H1 (cell line): ENCODE results near the gene CABP1. TPM values are rescaled to one million over a fixed set of nuclear protein-coding genes. Genes with fewer than 3 reads are reported as not detected.

Source experiments
- CTCF ChIA-PET: fragments of 300-600 bp; sonication (Branson Sonifier 250); formaldehyde crosslinking; loops from one replicate; lab custom pipeline; 2021; ENCODE audit not compliant: partially characterized antibody; lab: Charles Lee
- POLR2A ChIA-PET: fragments of 300-600 bp; sonication (Branson Sonifier 250); formaldehyde crosslinking; loops from one replicate; lab custom pipeline; 2021; ENCODE audit warnings: inconsistent platforms; ENCODE audit not compliant: partially characterized antibody; lab: Charles Lee
- DNase-seq, 2 experiments: peaks; one replicate each; pipeline versions ENCODE4 v3.0.0 to v3.0.0-alpha.2; 2010 to 2022; ENCODE audit warnings: low spot score in 2 of 2, low read depth in 1 of 2, mixed read lengths in 1 of 2
- FAIRE-seq: peaks from 2 replicates; lab custom pipeline; 2011; peaks lifted over from hg19 to GRCh38; lab: Jason Lieb, UNC
- H2AFZ ChIP-seq: 2 replicates; pipeline ENCODE4 v1.8.1; 2012; ENCODE audit warnings: low read length, inconsistent platforms
- H2AK5ac ChIP-seq: 2 replicates; pipeline ENCODE4 v1.6.1; 2013; ENCODE audit warnings: low read depth, low read length
- H2BK120ac ChIP-seq: replicated peaks from 2 replicates; pipeline ENCODE3; 2013; ENCODE audit warnings: low read depth, low read length, inconsistent platforms
- H2BK12ac ChIP-seq: 2 replicates; pipeline ENCODE4 v1.6.1; 2013; ENCODE audit warnings: low read depth, low read length
- H2BK15ac ChIP-seq: 2 replicates; pipeline ENCODE4 v1.6.1; 2013; ENCODE audit warnings: low read length
- H2BK20ac ChIP-seq: 2 replicates; pipeline ENCODE4 v1.6.1; 2013; ENCODE audit warnings: low read length
- H2BK5ac ChIP-seq: 2 replicates; pipeline ENCODE4 v1.6.1; 2013; ENCODE audit warnings: low read depth, low read length
- H3K14ac ChIP-seq: 2 replicates; pipeline ENCODE4 v1.6.1; 2013; ENCODE audit warnings: inconsistent platforms; ENCODE audit not compliant: insufficient read length
- H3K18ac ChIP-seq: 2 replicates; pipeline ENCODE4 v1.6.1; 2013; ENCODE audit warnings: low read length; ENCODE audit errors: extremely low read depth
- H3K23ac ChIP-seq: 2 replicates; pipeline ENCODE4 v1.6.1; 2013; ENCODE audit warnings: inconsistent platforms; ENCODE audit not compliant: insufficient read length
- H3K23me2 ChIP-seq: 2 replicates; pipeline ENCODE4 v1.6.1; 2013; ENCODE audit warnings: low read depth, low read length
- H3K27ac ChIP-seq: 2 replicates; pipeline ENCODE4 v1.6.1; 2011; ENCODE audit warnings: low read depth, low read length, inconsistent platforms
- H3K27me3 ChIP-seq, 4 experiments: replicated peaks in 1 of 4; 1 replicate in 1 of 4; 2 replicates in 3 of 4; pipeline versions ENCODE4 v1.6.1 to v1.8.1; 2011 to 2013; ENCODE audit warnings: low read length in 3 of 4, mild to moderate bottlenecking in 3 of 4, inconsistent platforms in 2 of 4, mixed read lengths in 2 of 4, moderate library complexity in 1 of 4; ENCODE audit not compliant: control insufficient read depth in 3 of 4, insufficient read depth in 3 of 4; ENCODE audit errors: extremely low read depth in 1 of 4
- H3K36me3 ChIP-seq, 4 experiments: 2 replicates each; pipeline versions ENCODE4 v1.6.1 to v1.8.1; 2011 to 2013; ENCODE audit warnings: mild to moderate bottlenecking in 4 of 4, low read length in 3 of 4, moderate library complexity in 2 of 4, control low read depth in 1 of 4, inconsistent platforms in 1 of 4; ENCODE audit not compliant: insufficient read depth in 4 of 4, control insufficient read depth in 2 of 4
- H3K4ac ChIP-seq: replicated peaks from 2 replicates; pipeline ENCODE3; 2013; ENCODE audit warnings: low read length, low read depth, mixed read lengths, inconsistent platforms; ENCODE audit not compliant: insufficient read length
- H3K4me1 ChIP-seq, 4 experiments: replicated peaks in 1 of 4; 1 replicate in 1 of 4; 2 replicates in 3 of 4; pipeline versions ENCODE4 v1.6.1 to v1.8.1; 2011 to 2013; ENCODE audit warnings: low read length in 3 of 4, inconsistent platforms in 2 of 4, mixed read lengths in 1 of 4; ENCODE audit not compliant: insufficient read depth in 4 of 4, control insufficient read depth in 3 of 4
- H3K4me2 ChIP-seq, 2 experiments: 2 replicates each; pipeline versions ENCODE4 v1.6.1 to v1.8.1; 2011 to 2013; ENCODE audit warnings: low read depth in 2 of 2, low read length in 2 of 2, control low read depth in 1 of 2, inconsistent platforms in 1 of 2, mild to moderate bottlenecking in 1 of 2; ENCODE audit not compliant: insufficient read depth in 1 of 2
- H3K4me3 ChIP-seq, 4 experiments: fragments of 200-600, 300-600 bp in 1 of 4; sonication (generic), shearing (Covaris generic), sonication (Bioruptor Twin) in 1 of 4; 2 replicates each; pipeline versions ENCODE4 v1.5.1 to v1.8.1; 2011 to 2016; ENCODE audit warnings: low read length in 4 of 4, low read depth in 3 of 4, control low read depth in 2 of 4, inconsistent platforms in 2 of 4, mild to moderate bottlenecking in 2 of 4, mixed read lengths in 1 of 4, moderate library complexity in 1 of 4; ENCODE audit not compliant: insufficient read depth in 2 of 4; ENCODE audit errors: extremely low read depth in 1 of 4
- H3K56ac ChIP-seq: replicated peaks from 2 replicates; pipeline ENCODE3; 2013; ENCODE audit warnings: low read depth, mild to moderate bottlenecking, mixed read lengths, low read length, inconsistent platforms; ENCODE audit not compliant: insufficient read length
- H3K79me1 ChIP-seq: 2 replicates; pipeline ENCODE4 v1.6.1; 2013; ENCODE audit warnings: low read depth, low read length, control low read depth
- H3K79me2 ChIP-seq, 2 experiments: 2 replicates each; pipeline versions ENCODE4 v1.6.1 to v1.8.1; 2012 to 2013; ENCODE audit warnings: low read length in 2 of 2, mild to moderate bottlenecking in 2 of 2, inconsistent platforms in 1 of 2; ENCODE audit not compliant: insufficient read depth in 2 of 2, control insufficient read depth in 1 of 2
- H3K9ac ChIP-seq, 4 experiments: replicated peaks in 1 of 4; 1 replicate in 1 of 4; 2 replicates in 3 of 4; pipeline versions ENCODE4 v1.6.1 to v1.8.1; 2011 to 2013; ENCODE audit warnings: low read depth in 3 of 4, low read length in 3 of 4, control low read depth in 2 of 4, mild to moderate bottlenecking in 2 of 4, moderate library complexity in 2 of 4, inconsistent platforms in 1 of 4; ENCODE audit errors: extremely low read depth in 1 of 4
- H3K9me3 ChIP-seq, 2 experiments: 2 replicates each; pipeline versions ENCODE4 v1.6.1 to v1.8.1; 2012 to 2013; ENCODE audit warnings: mild to moderate bottlenecking in 2 of 2, moderate library complexity in 2 of 2, control low read depth in 1 of 2, inconsistent platforms in 1 of 2, low read depth in 1 of 2, low read length in 1 of 2, mixed read lengths in 1 of 2; ENCODE audit not compliant: insufficient read depth in 2 of 2
- H4K20me1 ChIP-seq, 2 experiments: replicated peaks in 1 of 2; 2 replicates each; pipeline versions ENCODE3 to v1.8.1; 2011 to 2013; ENCODE audit warnings: inconsistent platforms in 2 of 2, low read length in 2 of 2, mild to moderate bottlenecking in 1 of 2; ENCODE audit not compliant: insufficient read depth in 2 of 2, control insufficient read depth in 1 of 2
- H4K5ac ChIP-seq: 2 replicates; pipeline ENCODE4 v1.6.1; 2013; ENCODE audit warnings: low read length, low read depth, mixed read lengths, inconsistent platforms; ENCODE audit not compliant: insufficient read length
- H4K8ac ChIP-seq: 2 replicates; pipeline ENCODE4 v1.8.0; 2013; ENCODE audit warnings: mild to moderate bottlenecking, moderate library complexity, low read length, inconsistent platforms; ENCODE audit not compliant: insufficient read depth; ENCODE audit errors: extremely low read depth
- H4K91ac ChIP-seq: replicated peaks from 2 replicates; pipeline ENCODE3; 2013; ENCODE audit warnings: low read length, mixed read lengths, inconsistent platforms; ENCODE audit not compliant: insufficient read length
- ASH2L ChIP-seq: fragments of 200-600, 300-600 bp; sonication (generic); IDR thresholded peaks from one replicate; pipeline ENCODE4 v1.7.1; 2017; ENCODE audit warnings: low read length
- ATF2 ChIP-seq: IDR thresholded peaks from 2 replicates; pipeline ENCODE4 v1.6.1; 2012; ENCODE audit warnings: low read length, inconsistent platforms
- CHD1 ChIP-seq: IDR thresholded peaks from 2 replicates; pipeline ENCODE4 v1.6.1; 2012; ENCODE audit warnings: low read depth, low read length, improper control_type of control experiment
- CREB1 ChIP-seq: IDR thresholded peaks from 2 replicates; pipeline ENCODE4 v1.6.1; 2012; ENCODE audit warnings: inconsistent platforms
- MAX ChIP-seq: IDR thresholded peaks from 2 replicates; pipeline ENCODE4 v1.6.1; 2012; ENCODE audit warnings: inconsistent platforms
- NRF1 ChIP-seq: IDR thresholded peaks from 2 replicates; pipeline ENCODE4 v1.6.1; 2011; ENCODE audit warnings: mild to moderate bottlenecking, low read depth, low read length, improper control_type of control experiment
- RFX5 ChIP-seq: IDR thresholded peaks from 2 replicates; pipeline ENCODE4 v1.6.1; 2011; ENCODE audit warnings: low read depth, low read length, improper control_type of control experiment, borderline replicate concordance
- SP2 ChIP-seq: IDR thresholded peaks from 2 replicates; pipeline ENCODE4 v1.6.1; 2012; ENCODE audit warnings: mild to moderate bottlenecking, low read length, inconsistent platforms
- SUZ12 ChIP-seq: fragments of 200-600 bp; sonication (generic); IDR thresholded peaks from 2 replicates; pipeline ENCODE4 v1.6.1; 2012; ENCODE audit warnings: mild to moderate bottlenecking, inconsistent platforms, low read length, moderate library complexity, mixed read lengths
- ZNF274 ChIP-seq: IDR thresholded peaks from 2 replicates; pipeline ENCODE4 v1.7.0; 2012; ENCODE audit warnings: low read length, borderline replicate concordance; ENCODE audit errors: extremely low read depth
- WGBS, 2 experiments: shearing (Covaris generic) in 1 of 2; methylation state at CpG; one replicate each; pipeline versions ENCODE4 v1.1.6 to v1.1.7; 2013 to 2015; ENCODE audit warnings: low lambda C conversion rate in 2 of 2, mixed read lengths in 2 of 2, inconsistent platforms in 1 of 2, low coverage in 1 of 2, missing lambda C conversion rate in 1 of 2; ENCODE audit not compliant: insufficient replicate concordance in 2 of 2, insufficient coverage in 1 of 2, insufficient read length in 1 of 2; ENCODE audit errors: extremely low coverage in 1 of 2, missing lambda C conversion rate in 1 of 2; 5-methylcytosine and 5-hydroxymethylcytosine counted together
- polyA plus RNA-seq, 7 experiments: library from polyadenylated mRNA; depleted of rRNA in 3 of 7; stranded (reverse) in 5 of 7; unstranded in 2 of 7; fragments of >200 nt in 5 of 7; fragments of 200-250 nt in 2 of 7; gene quantifications; 1 replicate in 5 of 7; 2 replicates in 1 of 7; 4 replicates in 1 of 7; pipeline versions ENCODE4 v1.2.1 to v1.2.3, GENCODE V29; 2011 to 2013; ENCODE audit warnings: missing spikeins in 2 of 7, mixed read lengths in 2 of 7
- total RNA-seq: library from RNA; stranded (reverse); fragmentation: NEBNext Ultra II Directional; extraction: Animal tissue kit (Norgen Biotek cat#: 25700); gene quantifications from 2 replicates; pipeline ENCODE4 v1.2.1, GENCODE V29; 2021
- TF ChIP-seq, protein P1 (sequence below): IDR thresholded peaks from 2 replicates; pipeline ENCODE4 v1.6.1; 2011; ENCODE audit warnings: low read depth, mild to moderate bottlenecking, low read length; ENCODE audit not compliant: insufficient read depth

CABP1 gene
- total and polyA plus RNA-seq, 2 of the 8 experiments (the other 6 are each of a cell fraction or from before 2014, with no cell fraction given), result 3.9 to 7.4 TPM

DNA sequence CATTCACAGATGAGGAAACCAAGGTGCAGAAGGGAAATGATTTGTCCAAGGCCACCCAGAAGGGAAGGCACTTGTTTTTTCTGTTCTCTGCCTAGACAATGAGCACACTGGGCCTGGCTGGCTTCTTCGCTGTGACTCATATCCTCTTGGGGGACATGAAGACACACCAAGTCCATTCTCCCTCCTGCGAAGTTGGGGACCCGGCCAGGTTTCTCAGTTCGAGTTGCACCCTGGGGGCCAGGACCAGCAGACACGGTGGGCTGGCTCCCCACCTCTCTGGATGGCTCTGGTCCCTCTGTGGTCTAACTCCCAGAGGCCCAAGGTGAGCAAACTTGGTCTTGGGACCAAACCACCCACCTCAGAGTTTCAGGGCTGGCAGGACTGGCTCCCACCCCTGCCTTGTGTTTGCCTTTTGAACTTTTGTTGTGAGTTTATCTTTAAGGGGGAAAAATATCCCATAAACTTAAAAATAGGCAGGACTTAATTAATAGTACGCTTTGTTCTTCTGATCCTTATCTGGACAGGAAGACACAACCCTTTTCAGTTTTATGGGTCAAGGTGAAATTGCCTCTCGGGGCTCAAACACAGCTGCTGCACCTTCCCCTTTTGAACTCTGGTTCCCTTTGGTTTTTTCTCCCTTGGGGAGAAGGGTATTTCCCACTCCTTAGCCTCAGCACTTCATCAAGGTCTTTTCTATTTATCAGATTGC, 37.5 kb downstream of the CABP1 start:
- no peak overlapping the region for H3K27ac ChIP-seq
- no peak overlapping the region for H2BK15ac ChIP-seq
- H3K56ac ChIP-seq, result no peak overlapping the region
- H3K27me3 ChIP-seq, result no peaks in the 10 kb centered on the region
- H3K9ac ChIP-seq, result no peak overlapping the region
- H2BK120ac ChIP-seq, result no peak overlapping the region
- H3K23me2 ChIP-seq, result no peaks in the 10 kb centered on the region
- H2BK5ac ChIP-seq, result no peak overlapping the region
- ChIA-PET POLR2A (interaction anchor here (1.3 to 1.5 kb wide), 2 partner anchors 32 to 33 kb away, joined by 3 read pairs; no protein-coding TSS in a partner anchor), CTCF (interaction anchor here (0.7 to 10.3 kb wide), 4 partner anchors 9 to 294 kb away, joined by 3 to 83 read pairs (median 3); no protein-coding TSS in a partner anchor)
- H3K79me1 ChIP-seq, result no peaks in the 10 kb centered on the region
- peaks cover 0 to 6% (median 0%) of the 10 kb centered on the region in 4 experiments; a peak in 2 of 7 replicates for H3K4me1 ChIP-seq
- no peaks in the 10 kb centered on the region for H3K9me3 ChIP-seq
- H3K4me3 ChIP-seq, result no peak overlapping the region
- H4K5ac ChIP-seq, result no peak overlapping the region
- H2AK5ac ChIP-seq, result no peak overlapping the region
- no peak overlapping the region for H3K4ac ChIP-seq
- H3K36me3 ChIP-seq, result no peaks in the 10 kb centered on the region
- H2BK12ac ChIP-seq, result no peak overlapping the region; the same call in 1 of the 2 replicates
- H3K23ac ChIP-seq, result no peak overlapping the region
- no peak overlapping the region for H2BK20ac ChIP-seq
- FAIRE-seq, result no peak
- H4K20me1 ChIP-seq, result no peaks in the 10 kb centered on the region
- H4K8ac ChIP-seq, result no peak overlapping the region
- H4K91ac ChIP-seq, result no peak overlapping the region
- H3K4me2 ChIP-seq, result no peak overlapping the region
- H2AFZ ChIP-seq, result no peak overlapping the region
- DNase-seq, result peak in 1 of 2 experiments; percentile 41
- H3K79me2 ChIP-seq, result no peaks in the 10 kb centered on the region
- no peak overlapping the region for H3K18ac ChIP-seq
- 89% methylated on average over 7 of the region's 7 CpGs; no CpG with 5 or more reads in 1 of the 2 experiments for WGBS, 2 experiments
- H3K14ac ChIP-seq, result no peak overlapping the region
- no peak for TF ChIP-seq RFX5
- TF ChIP-seq CREB1, result no peak
- TF ChIP-seq CHD1, result no peak
- no peak for TF ChIP-seq MAX
- TF ChIP-seq, protein P1, sequence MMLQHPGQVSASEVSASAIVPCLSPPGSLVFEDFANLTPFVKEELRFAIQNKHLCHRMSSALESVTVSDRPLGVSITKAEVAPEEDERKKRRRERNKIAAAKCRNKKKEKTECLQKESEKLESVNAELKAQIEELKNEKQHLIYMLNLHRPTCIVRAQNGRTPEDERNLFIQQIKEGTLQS, result no peak
- TF ChIP-seq ATF2, result no peak
- no peak for TF ChIP-seq ASH2L
- TF ChIP-seq NRF1, result no peak
- TF ChIP-seq SUZ12, result no peak
- no peak for TF ChIP-seq SP2
- TF ChIP-seq ZNF274, result no peak
